HepG2 (cell line): Measurements from ENCODE around the gene NREP. TPM values are rescaled to one million over a fixed set of nuclear protein-coding genes. Genes with fewer than 3 reads are reported as not detected.

Experiments used
- CENPT ChIP-seq: sonication (generic); formaldehyde crosslinking; IDR thresholded peaks from 2 replicates; pipeline ENCODE4 v1.8.0; 2022; ENCODE audit warnings: low read depth, mild to moderate bottlenecking, moderate library complexity, missing genetic modification reagents
- EEA1 ChIP-seq: sonication (generic); formaldehyde crosslinking; IDR thresholded peaks from 2 replicates; pipeline ENCODE4 v1.5.1; 2020; ENCODE audit warnings: mild to moderate bottlenecking, missing genetic modification reagents, borderline replicate concordance
- EHMT2 ChIP-seq: fragments of 200-600 bp; sonication (generic); IDR thresholded peaks from 2 replicates; pipeline ENCODE4 v1.7.0; 2017; ENCODE audit warnings: antibody characterized with exemption, low read depth, low read length, borderline replicate concordance
- GMEB1 ChIP-seq: sonication (generic); formaldehyde crosslinking; IDR thresholded peaks from 2 replicates; pipeline ENCODE4 v1.5.1; 2020; ENCODE audit warnings: missing genetic modification reagents, mild to moderate bottlenecking, borderline replicate concordance
- GTF2F1 ChIP-seq: fragments of 150-350 bp; IDR thresholded peaks from 2 replicates; pipeline ENCODE4 v1.6.1; 2014; ENCODE audit warnings: low read length
- HNRNPUL1 ChIP-seq: fragments of 200-400 bp; formaldehyde crosslinking; IDR thresholded peaks from 2 replicates; pipeline ENCODE4 v1.6.1; 2017; ENCODE audit warnings: low read depth, mild to moderate bottlenecking, low read length, moderate library complexity
- HOXA7 ChIP-seq: sonication (generic); formaldehyde crosslinking; IDR thresholded peaks from 2 replicates; pipeline ENCODE4 v1.8.1; 2022; ENCODE audit warnings: mild to moderate bottlenecking, missing genetic modification reagents, moderate library complexity
- KLF9 ChIP-seq: IDR thresholded peaks from 2 replicates; pipeline ENCODE4 v1.6.1; 2016; ENCODE audit warnings: low read depth
- RBFOX2 ChIP-seq: fragments of 200-400 bp; formaldehyde crosslinking; IDR thresholded peaks from 2 replicates; pipeline ENCODE4 v1.6.1; 2017; ENCODE audit warnings: low read depth, mild to moderate bottlenecking, low read length
- SIX1 ChIP-seq: sonication (generic); formaldehyde crosslinking; IDR thresholded peaks from 2 replicates; pipeline ENCODE4 v1.4.0; 2020; ENCODE audit warnings: missing genetic modification reagents, borderline replicate concordance
- TBP ChIP-seq: sonication (generic); formaldehyde crosslinking; IDR thresholded peaks from 2 replicates; pipeline ENCODE4 v1.5.0; 2020; ENCODE audit warnings: missing genetic modification reagents
- TOE1 ChIP-seq: sonication (generic); formaldehyde crosslinking; IDR thresholded peaks from 2 replicates; pipeline ENCODE4 v1.4.0; 2020; ENCODE audit warnings: mild to moderate bottlenecking, missing genetic modification reagents
- ZBTB4 ChIP-seq: sonication (generic); formaldehyde crosslinking; IDR thresholded peaks from 2 replicates; pipeline ENCODE4 v1.4.0; 2020; ENCODE audit warnings: missing genetic modification reagents, mild to moderate bottlenecking, borderline replicate concordance
- ZFAT ChIP-seq: sonication (generic); formaldehyde crosslinking; conservative IDR thresholded peaks from 2 replicates; pipeline ENCODE4 v1.8.1; 2023; ENCODE audit warnings: missing genetic modification reagents, inconsistent platforms
- ZNF350 ChIP-seq: sonication (generic); formaldehyde crosslinking; IDR thresholded peaks from 2 replicates; pipeline ENCODE4 v1.4.0; 2020; ENCODE audit warnings: mild to moderate bottlenecking, low read depth, missing genetic modification reagents, borderline replicate concordance
- ZNF512 ChIP-seq: sonication (generic); formaldehyde crosslinking; IDR thresholded peaks from 2 replicates; pipeline ENCODE4 v1.4.0; 2020; ENCODE audit warnings: mild to moderate bottlenecking, missing genetic modification reagents
- ZNF75D ChIP-seq: sonication (generic); formaldehyde crosslinking; IDR thresholded peaks from 2 replicates; pipeline ENCODE4 v1.8.1; 2023; ENCODE audit warnings: missing genetic modification reagents, mild to moderate bottlenecking, borderline replicate concordance
- polyA plus RNA-seq, 8 experiments: library from polyadenylated mRNA; depleted of rRNA in 3 of 8; stranded (reverse) in 7 of 8; unstranded in 1 of 8; fragments of >200 nt; fragmentation: Illumina TruSeq in 4 of 8; extraction: Trizol in 4 of 8; gene quantifications; 2 replicates each; pipeline versions ENCODE4 v1.2.1 to v1.2.3, GENCODE V29; 2011 to 2016; ENCODE audit warnings: low read depth in 4 of 8, missing spikeins in 1 of 8, mixed read lengths in 1 of 8; ENCODE audit not compliant: insufficient read depth in 1 of 8
- total RNA-seq, 5 experiments: library from RNA; depleted of rRNA; stranded (reverse); fragments of >200 nt; fragmentation: Illumina TruSeq; extraction: Trizol; gene quantifications; 2 replicates each; pipeline ENCODE4 v1.2.3, GENCODE V29; 2016; ENCODE audit warnings: low read depth in 1 of 5
- TF ChIP-seq, protein P1 (sequence below): sonication (generic); formaldehyde crosslinking; IDR thresholded peaks from 2 replicates; pipeline ENCODE4 v1.8.0; 2022; ENCODE audit warnings: mild to moderate bottlenecking, missing genetic modification reagents, moderate library complexity
- TF ChIP-seq, protein P2 (sequence below): conservative IDR thresholded peaks from 2 replicates; pipeline ENCODE4 v1.6.1; 2018; ENCODE audit warnings: missing genetic modification reagents

Gene NREP
- total and polyA plus RNA-seq, 2 of the 13 experiments (the other 11 are each of a cell fraction or from before 2014, with no cell fraction given), result 40.5 to 102 TPM

GRCh38 chr5:111757355-111758283 is 625 bp upstream of the NREP start (continued):
- TF ChIP-seq RBFOX2 (peak; percentile 95), ZBTB4 (no peak), TOE1 (CRISPR knock-in tag) (no peak; the same call in 1 of the 2 replicates), HOXA7 (no peak), EEA1 (no peak), ZNF350 (CRISPR knock-in tag) (peak; percentile 78; the same call in 1 of the 2 replicates), HNRNPUL1 (no peak), SIX1 (CRISPR knock-in tag) (no peak), ZFAT (CRISPR knock-in tag) (no peak), EHMT2 (no peak), TBP (CRISPR knock-in tag) (no peak), GMEB1 (CRISPR knock-in tag) (no peak; the same call in 1 of the 2 replicates), ZNF512 (CRISPR knock-in tag) (no peak), ZNF75D (CRISPR knock-in tag) (no peak), CENPT (CRISPR knock-in tag) (0 out of 2 replicates have a peak, but pooled peaks have one; percentile 81), KLF9 (no peak), GTF2F1 (no peak)
- TF ChIP-seq, protein P1, sequence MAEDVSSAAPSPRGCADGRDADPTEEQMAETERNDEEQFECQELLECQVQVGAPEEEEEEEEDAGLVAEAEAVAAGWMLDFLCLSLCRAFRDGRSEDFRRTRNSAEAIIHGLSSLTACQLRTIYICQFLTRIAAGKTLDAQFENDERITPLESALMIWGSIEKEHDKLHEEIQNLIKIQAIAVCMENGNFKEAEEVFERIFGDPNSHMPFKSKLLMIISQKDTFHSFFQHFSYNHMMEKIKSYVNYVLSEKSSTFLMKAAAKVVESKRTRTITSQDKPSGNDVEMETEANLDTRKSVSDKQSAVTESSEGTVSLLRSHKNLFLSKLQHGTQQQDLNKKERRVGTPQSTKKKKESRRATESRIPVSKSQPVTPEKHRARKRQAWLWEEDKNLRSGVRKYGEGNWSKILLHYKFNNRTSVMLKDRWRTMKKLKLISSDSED, result no peak
- TF ChIP-seq, protein P2, sequence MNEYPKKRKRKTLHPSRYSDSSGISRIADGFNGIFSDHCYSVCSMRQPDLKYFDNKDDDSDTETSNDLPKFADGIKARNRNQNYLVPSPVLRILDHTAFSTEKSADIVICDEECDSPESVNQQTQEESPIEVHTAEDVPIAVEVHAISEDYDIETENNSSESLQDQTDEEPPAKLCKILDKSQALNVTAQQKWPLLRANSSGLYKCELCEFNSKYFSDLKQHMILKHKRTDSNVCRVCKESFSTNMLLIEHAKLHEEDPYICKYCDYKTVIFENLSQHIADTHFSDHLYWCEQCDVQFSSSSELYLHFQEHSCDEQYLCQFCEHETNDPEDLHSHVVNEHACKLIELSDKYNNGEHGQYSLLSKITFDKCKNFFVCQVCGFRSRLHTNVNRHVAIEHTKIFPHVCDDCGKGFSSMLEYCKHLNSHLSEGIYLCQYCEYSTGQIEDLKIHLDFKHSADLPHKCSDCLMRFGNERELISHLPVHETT (CRISPR knock-in tag), result no peak
